GM21717 (cell line): ENCODE data around the gene IGSF3.
"Not testable (repeated sequence)": the region's sequence is repeated elsewhere in the genome, so short reads cannot be mapped to it uniquely, and the experiment has no call there.

Source experiments
- ATAC-seq: cut with Tn5 transposase; IDR thresholded peaks from one replicate; pipeline ENCODE4 v1.9.1; 2021; ENCODE audit warnings: mild to moderate bottlenecking, moderate library complexity; ENCODE audit not compliant: unreplicated experiment

The IGSF3 gene

GRCh38 chr1:116580446-116581322 is 86.8 kb downstream of the IGSF3 start:
- no peak for ATAC-seq

- no peak for ATAC-seq
These were observed 88.2 kb downstream of the IGSF3 start for GRCh38 chr1:116579259-116579875.

DNA sequence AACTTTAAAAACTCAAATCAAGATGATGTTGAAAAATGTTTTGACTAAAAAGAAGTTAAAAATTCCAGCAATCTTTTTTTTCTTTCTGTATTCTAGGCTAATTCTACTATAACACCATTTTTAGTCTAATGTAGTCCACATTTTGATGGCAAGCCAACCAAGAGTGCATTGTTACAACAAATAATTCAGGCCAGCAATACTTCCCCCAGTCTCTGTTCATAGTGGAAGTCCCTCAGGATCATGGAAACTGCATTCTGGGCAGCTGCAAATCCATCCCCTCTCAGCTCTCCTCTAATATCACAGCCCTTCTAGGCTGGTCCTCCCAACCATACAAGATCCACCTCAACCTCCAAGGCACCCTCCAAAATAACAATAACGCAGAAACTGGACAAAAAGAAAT is 89.0 kb downstream of the IGSF3 start:
- ATAC-seq = no peak

DNA sequence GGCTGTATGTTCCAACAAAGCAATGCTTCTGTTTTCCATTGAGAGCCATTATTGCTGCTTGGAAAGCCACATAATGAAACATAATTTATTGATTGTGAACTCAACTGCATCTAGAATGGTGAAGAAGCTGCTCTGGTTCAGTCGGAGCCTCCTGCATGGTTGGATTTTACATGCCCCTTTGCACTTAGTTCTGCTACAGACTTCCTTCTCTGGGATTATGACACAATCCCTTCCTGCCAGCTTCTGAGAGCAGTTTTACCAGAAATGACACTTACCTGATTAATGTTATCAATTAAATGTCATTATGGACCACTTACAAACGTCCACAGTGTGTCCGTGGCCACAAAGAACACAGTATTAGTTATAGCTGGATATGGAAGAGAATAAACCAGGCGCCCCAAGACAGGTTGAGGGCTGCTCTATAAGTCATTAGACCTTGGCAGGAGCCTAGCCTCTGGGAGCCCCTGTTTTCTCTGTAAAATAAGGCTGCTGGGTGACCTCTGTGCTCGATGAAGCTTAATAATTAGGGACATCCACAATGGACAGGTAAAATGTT is 89.7 kb downstream of the IGSF3 start:
- no peak for ATAC-seq

DNA sequence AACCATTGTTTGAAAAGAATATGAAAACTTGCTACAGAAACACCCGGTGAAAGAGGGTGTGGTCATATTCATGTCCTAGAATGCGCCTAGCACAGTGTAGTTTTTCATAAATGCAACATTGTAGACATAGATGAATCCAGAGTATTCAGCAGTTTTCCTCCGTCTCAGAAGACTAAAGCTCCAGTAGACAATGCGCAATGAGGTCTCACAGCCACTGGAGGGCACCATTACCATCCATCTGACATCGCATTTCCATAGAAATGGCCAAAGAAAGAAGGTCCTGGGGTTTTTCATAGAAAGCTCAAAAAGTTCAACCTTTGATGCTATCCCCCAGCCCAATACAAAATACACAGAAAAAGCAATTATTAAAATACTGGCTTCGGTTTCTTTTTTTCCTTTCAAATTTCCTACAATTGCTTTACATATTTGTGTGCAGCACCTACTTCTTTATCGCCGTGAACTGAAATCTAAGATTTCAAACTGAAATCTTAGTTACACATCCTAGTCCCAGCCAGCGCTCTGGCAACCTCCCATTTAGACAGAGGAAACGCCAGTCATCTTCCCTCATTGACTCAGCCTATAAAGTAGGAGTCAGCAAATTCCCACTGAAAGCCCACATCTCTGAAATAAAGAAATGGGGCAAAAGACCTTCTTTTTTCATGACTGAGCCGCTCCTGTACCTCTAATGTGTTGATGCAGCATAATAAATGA is 92.8 kb downstream of the IGSF3 start:
- no peak for ATAC-seq

GRCh38 chr1:116573431-116574095 is 94.0 kb downstream of the IGSF3 start:
- ATAC-seq = no peak

- ATAC-seq = no peak
These were observed 94.6 kb downstream of the IGSF3 start for GRCh38 chr1:116572771-116573430.

GRCh38 chr1:116572099-116572498 is 95.4 kb downstream of the IGSF3 start:
- ATAC-seq = no peak

- ATAC-seq = no peak
These were observed 96.2 kb downstream of the IGSF3 start for GRCh38 chr1:116571215-116571919.

GRCh38 chr1:116570358-116571214 is 96.9 kb downstream of the IGSF3 start, which contains the start of gene CD58:
CD58 (minus strand) TSS chr1:116571026; CDS start chr1:116570972, 54 bp downstream.
- ATAC-seq = peak; percentile 61

DNA sequence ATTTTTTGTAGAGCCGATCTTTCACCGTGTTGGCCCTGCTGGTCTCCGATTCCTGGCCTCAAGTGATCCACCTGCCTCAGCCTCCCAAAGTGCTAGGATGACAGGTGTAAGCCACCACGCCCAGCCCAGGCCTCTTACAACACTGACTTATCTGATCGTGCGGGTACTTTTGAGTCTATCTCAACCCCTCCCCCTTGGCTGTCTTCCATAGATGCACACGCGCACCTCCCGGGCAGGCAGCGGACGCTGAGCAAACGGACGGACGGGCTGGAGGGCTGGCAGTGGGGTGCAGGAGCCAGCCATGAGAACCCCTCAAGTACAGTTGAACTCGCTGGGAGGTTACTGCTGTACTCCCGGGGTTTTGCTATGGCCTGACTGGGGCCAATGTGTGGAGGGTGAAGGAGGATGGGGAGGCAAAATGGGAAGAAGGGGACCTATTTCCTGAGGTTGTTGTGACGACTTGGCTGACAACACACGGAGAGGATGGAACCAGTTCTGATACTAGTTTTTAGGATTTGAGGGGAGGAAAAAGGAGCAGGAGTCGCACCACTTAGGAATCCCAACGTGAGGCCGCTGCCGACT is 97.7 kb downstream of the IGSF3 start:
- ATAC-seq = peak; percentile 30

- ATAC-seq = no peak
These were observed 98.2 kb downstream of the IGSF3 start for GRCh38 chr1:116569381-116569670.

DNA sequence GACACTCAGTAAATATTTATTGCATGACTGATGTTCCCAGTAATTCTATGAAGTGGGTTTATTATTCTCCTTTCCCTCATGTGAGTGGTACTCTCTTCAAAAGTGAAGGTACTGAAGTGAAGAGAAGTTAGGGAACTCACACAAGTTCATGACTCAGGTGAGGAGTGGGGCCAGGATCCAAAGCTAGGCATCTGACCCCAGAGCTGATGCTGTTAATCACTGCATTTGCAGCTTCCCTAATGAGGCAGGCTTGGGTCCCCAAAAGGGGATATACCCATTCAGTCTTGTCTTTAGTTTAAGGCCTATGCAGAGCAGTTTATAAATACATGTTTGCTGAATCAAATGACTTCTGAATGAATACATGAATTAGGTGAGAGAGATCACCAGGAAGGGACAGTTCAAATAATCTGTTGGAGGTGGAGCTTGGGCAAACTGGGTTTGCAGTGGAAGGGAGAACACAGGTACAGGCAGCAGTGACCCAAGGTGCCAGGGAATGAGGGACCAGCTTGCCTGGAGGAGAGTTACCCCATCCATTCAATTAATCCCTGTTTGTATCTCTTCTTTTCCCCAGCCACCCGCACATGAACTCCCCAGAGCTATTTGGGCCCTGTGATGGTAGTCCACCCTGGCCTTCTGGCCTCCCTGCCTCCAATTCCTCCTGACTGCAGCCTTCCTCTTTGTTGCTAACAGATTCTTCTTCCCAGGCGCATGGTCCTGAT is 98.7 kb downstream of the IGSF3 start:
- no peak for ATAC-seq

GRCh38 chr1:116567790-116568661 is 99.5 kb downstream of the IGSF3 start:
- no peak for ATAC-seq

GRCh38 chr1:116565222-116565621 is 102.3 kb downstream of the IGSF3 start:
- no peak for ATAC-seq

GRCh38 chr1:116564426-116564825 is 103.1 kb downstream of the IGSF3 start:
- ATAC-seq = no peak

- ATAC-seq = not testable (repeated sequence)
These were observed 105.1 kb downstream of the IGSF3 start for GRCh38 chr1:116562465-116562864.
